Fibroblast of peridontal ligament (primary cell): Measurements from ENCODE around the gene CNPY2.
"Not testable (repeated sequence)": the region's sequence is repeated elsewhere in the genome, so short reads cannot be mapped to it uniquely, and the experiment has no call there.

Experiments
- DNase-seq: peaks from one replicate; pipeline ENCODE4 v3.0.0-alpha.2; 2010; ENCODE audit errors: extremely low read depth

Gene CNPY2

GRCh38 chr12:56315622-56316473, at the start of gene CNPY2:
TSS of gene CNPY2 (minus strand) at chr12:56315988. CDS start at chr12:56315217, 771 bp downstream.
- DNase-seq: peak; percentile 95

- DNase-seq: no peak
These were observed 46.6 kb upstream of the CNPY2 start, which contains the start of gene APOF for GRCh38 chr12:56362130-56363059. TSS of gene APOF (minus strand) at chr12:56362857. CDS start at chr12:56362745, 112 bp downstream.

DNA sequence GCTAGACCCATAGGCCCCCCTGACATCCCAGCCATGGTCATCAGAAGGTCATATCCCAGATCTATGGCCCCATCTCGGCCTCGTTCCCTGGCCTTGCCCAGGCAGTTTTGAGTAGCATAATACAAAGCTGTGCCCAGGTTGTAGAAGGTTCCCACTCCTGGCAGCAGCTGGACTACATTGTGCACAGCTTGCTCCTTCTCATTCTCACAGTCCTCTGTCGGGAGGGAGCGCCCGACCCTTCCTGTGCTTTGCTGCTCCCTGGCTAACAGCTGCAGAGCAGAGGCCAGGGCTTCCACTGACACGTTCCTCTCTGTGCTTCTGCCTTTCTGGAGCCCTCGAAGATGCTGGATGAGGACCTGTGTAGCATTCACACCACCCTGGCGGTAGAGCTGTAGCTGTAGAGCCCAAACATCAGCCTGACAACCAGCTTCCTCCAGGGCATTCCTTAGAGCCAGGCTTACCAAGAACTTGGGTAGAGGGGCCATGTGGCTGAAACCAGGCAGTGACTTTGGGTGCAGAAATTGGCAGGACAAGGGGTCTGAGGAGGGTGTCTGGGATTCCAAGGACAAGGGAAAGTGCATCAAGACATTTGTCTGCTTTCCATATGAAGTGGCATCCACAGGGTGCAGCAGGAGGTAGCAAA, 45.8 kb upstream of the CNPY2 start:
- no peak for DNase-seq

GRCh38 chr12:56359851-56360767, 44.3 kb upstream of the CNPY2 start, which contains the start of gene STAT2:
TSS of gene STAT2 (minus strand) at chr12:56360107. CDS start at chr12:56356571, 3,536 bp downstream.
- DNase-seq: peak; percentile 100

GRCh38 chr12:56358836-56359532, 43.2 kb upstream of the CNPY2 start:
- DNase-seq: peak; percentile 94

- DNase-seq: no peak
These were observed 35.5 kb upstream of the CNPY2 start for GRCh38 chr12:56351325-56351724.

- no peak for DNase-seq
These were observed 34.9 kb upstream of the CNPY2 start for GRCh38 chr12:56350662-56351061.

DNA sequence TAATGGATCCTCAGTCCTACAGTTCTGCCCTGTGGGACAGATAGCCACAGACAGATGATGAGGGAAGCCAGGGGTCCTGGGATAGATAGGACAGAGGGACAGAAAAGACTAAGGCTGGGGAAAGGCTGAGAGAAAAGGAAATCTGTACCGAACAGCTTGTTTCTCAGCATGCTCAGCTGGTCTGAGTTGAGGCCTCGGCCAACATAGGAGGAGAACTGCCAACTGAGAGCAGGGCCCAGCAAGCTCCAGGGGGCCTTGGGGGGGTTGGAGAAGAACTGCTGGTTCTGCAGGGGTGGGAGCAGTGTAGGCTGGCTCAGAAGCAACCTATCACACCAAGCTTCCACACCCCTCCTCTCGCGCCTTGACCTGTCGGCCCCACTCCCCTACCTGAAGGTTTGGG, 33.0 kb upstream of the CNPY2 start:
- no peak for DNase-seq

DNA sequence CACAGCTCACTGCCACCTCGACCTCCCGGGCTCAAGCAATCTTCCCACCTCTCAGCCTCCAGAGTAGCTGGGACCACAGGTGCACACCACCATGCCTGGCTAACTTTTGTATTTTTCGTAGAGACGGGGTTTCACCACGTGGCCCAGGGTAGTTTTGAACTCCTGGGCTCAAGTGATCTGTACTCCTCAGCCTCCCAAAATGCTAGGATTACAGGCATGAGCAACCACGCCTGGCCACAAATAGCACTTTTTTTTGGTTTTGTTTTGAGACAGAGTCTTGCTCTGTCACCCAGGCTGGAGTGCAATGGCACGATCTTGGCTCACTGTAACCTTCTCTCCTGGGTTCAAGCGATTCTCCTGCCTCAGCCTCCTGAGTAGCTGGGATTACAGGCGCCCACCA, 31.5 kb upstream of the CNPY2 start:
- DNase-seq: not testable (repeated sequence)

DNA sequence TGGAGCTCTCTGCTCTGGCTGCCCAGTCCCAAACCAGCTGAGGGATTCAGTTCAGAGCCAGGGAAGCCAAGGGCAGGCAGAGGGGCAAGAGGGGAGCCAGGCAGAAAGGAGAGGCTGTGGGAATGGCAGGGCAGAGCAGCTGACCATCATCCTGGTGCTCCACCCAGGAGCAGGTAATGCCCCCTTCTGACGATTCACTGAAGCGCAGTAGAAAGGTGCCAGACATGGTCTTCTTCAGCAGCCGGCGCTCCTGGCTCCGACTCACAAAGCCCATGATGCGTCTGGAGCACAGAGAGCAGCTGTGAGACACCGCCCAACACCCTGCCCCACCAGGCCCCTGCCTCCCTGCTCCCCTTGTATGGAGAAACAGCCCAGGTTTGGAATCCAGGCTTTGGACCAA, 30.9 kb upstream of the CNPY2 start:
- no peak for DNase-seq

- DNase-seq: not testable (repeated sequence)
These were observed 26.5 kb upstream of the CNPY2 start for GRCh38 chr12:56342290-56342689.

GRCh38 chr12:56341616-56342015, 25.8 kb upstream of the CNPY2 start:
- DNase-seq: no peak

- no peak for DNase-seq
These were observed 23.3 kb upstream of the CNPY2 start for GRCh38 chr12:56339158-56339422.

GRCh38 chr12:56338308-56339157, 22.7 kb upstream of the CNPY2 start, which contains the start of gene IL23A:
TSS of gene IL23A (plus strand) at chr12:56338884. CDS start at chr12:56339045, 161 bp downstream.
- no peak for DNase-seq

DNA sequence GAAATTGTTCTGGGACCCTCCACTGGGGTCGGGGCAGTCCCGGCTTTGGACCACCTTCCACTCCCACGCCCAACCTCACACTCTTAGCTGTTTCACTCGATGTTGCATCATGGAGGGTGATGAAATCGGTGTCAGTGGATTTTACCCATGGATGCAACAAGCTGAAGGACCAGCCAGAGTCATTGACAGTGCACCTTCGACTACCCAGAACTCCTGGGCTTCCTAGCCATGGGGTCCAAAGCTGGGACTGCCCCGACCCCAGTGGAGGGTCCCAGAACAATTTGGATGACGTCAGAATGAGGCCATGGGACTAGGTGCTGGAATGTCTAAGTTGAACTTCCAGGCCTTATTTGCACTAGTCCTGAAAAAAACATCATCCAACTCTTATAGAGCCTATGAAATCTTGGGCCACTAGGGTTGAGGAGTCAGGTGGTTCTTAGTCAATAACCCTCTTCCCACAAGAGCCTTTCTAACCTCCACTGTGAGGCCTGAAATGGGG, 22.0 kb upstream of the CNPY2 start:
- no peak for DNase-seq

DNA sequence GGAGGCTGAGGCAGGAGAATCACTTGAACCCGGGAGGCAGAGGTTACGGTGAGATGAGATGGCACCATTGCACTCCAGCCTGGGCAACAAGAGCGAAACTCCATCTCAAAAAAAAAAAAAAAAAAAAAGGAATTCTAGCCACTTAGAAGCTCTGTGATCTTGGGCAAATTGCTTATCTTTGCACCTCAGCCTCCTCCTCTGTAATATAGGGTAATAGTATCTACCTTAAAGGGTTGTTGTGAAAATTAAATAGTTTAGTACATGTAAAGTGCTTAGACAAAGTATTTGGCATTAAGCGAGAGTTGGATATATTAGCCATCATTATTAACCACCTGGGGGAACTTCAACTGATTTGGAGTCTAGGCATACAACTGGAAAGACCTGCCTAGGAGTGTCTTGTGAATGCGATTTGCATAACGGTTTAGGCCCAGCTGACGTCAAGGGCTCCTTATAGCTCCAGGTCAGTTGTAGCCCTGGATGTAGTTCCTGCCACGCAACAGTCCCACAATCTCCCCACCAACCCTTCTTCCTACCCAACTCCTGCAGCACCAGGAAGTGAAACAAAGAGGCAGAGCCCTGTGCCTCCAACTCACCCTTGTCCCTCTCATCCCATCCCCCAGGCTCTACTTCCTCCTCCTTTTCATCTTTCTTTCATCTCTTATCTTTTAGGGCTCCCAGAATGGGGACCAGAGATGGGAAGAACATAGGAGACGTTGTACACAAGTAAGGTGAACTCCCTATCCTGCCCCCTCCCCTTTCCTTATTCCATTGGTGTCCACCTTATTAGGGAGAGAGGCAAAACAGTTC, 20.8 kb upstream of the CNPY2 start:
- no peak for DNase-seq

- not testable (repeated sequence) for DNase-seq
These were observed 19.7 kb upstream of the CNPY2 start for GRCh38 chr12:56335527-56335926.

DNA sequence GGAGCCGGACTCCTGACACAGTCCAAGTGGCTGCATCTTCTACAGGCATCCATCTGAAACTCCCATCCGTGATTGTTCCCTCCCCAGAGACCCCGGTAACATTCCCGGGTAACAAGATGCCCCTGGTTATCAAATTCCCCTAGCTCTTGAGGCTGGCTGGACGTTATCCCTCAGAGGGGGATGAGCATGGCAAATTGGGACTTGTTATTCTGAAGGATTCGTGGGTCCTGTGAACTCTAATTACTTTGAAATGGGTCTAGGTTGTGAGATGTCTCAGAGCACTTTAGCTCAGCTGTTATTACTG, 18.7 kb upstream of the CNPY2 start:
- DNase-seq: no peak
